ENCODE data around the gene FRS2.

DNA sequence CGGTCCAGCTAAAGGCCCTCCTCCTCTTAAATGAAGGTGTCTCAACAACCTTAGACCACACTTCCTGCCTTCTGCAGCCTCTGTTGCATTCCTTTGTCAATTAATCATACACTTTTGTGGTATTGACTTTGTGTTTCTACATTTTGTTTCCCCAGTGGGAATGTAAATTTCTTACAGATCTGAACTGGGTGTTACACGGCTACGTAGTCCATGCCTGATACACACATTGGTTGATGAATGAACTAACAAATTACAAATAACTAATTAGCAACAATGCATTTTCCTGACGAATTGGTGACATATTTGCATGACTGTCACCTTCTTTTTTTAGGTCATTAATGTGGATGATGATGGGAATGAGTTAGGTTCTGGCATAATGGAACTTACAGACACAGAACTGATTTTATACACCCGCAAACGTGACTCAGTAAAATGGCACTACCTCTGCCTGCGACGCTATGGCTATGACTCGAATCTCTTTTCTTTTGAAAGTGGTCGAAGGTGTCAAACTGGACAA, 99.9 kb downstream of the FRS2 start:
- TF ChIP-seq EZH2 (IDR thresholded peaks at IDR 0.05; ENCODE audit: low read depth): no peak
- TF ChIP-seq, protein P1, sequence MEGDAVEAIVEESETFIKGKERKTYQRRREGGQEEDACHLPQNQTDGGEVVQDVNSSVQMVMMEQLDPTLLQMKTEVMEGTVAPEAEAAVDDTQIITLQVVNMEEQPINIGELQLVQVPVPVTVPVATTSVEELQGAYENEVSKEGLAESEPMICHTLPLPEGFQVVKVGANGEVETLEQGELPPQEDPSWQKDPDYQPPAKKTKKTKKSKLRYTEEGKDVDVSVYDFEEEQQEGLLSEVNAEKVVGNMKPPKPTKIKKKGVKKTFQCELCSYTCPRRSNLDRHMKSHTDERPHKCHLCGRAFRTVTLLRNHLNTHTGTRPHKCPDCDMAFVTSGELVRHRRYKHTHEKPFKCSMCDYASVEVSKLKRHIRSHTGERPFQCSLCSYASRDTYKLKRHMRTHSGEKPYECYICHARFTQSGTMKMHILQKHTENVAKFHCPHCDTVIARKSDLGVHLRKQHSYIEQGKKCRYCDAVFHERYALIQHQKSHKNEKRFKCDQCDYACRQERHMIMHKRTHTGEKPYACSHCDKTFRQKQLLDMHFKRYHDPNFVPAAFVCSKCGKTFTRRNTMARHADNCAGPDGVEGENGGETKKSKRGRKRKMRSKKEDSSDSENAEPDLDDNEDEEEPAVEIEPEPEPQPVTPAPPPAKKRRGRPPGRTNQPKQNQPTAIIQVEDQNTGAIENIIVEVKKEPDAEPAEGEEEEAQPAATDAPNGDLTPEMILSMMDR (conservative IDR thresholded peaks at IDR 0.05): no peak

All from PC-9 (cell line).